Subcutaneous adipose tissue (tissue), 4 donors: ENCODE measurements around the gene SPAG16. TPM values are rescaled to one million over a fixed set of nuclear protein-coding genes. Genes with fewer than 3 reads are reported as not detected.

Source experiments
- total RNA-seq, 4 donors: library from RNA; depleted of rRNA; stranded (reverse); fragments of >200 nt; gene quantifications; one replicate each; pipeline ENCODE4 v1.1.0, GENCODE V29; 2016
- TF ChIP-seq, protein P1 (sequence below): fragments of 450-650 bp; IDR thresholded peaks from one replicate; pipeline ENCODE4 v1.5.1; 2016; ENCODE audit warnings: low read depth, mild to moderate bottlenecking, control low read depth, antibody characterized with exemption, moderate library complexity

Gene SPAG16
- total RNA-seq, 4 donors from 2014 or later: 11.2 to 27.2 (median 18.2) TPM

DNA sequence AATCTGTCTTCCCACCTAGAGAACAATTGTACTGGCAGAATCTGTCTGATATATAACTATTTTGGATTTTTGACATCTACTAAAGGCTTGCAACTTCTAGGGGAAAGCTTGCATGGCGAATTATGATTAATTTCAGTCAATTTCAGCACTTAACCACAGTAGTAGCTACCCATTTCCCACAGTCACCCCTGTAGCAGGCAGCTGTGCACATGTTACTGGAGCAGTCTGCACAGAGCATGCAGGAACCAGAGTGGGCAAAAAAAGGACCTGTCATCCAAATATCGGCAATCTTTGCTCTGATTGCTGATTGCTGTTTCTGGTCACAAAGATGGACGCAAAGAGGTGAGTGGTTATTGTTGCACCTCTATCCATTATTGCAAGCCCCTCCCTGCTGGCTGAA is 473.3 kb downstream of the SPAG16 start:
- TF ChIP-seq, protein P1, sequence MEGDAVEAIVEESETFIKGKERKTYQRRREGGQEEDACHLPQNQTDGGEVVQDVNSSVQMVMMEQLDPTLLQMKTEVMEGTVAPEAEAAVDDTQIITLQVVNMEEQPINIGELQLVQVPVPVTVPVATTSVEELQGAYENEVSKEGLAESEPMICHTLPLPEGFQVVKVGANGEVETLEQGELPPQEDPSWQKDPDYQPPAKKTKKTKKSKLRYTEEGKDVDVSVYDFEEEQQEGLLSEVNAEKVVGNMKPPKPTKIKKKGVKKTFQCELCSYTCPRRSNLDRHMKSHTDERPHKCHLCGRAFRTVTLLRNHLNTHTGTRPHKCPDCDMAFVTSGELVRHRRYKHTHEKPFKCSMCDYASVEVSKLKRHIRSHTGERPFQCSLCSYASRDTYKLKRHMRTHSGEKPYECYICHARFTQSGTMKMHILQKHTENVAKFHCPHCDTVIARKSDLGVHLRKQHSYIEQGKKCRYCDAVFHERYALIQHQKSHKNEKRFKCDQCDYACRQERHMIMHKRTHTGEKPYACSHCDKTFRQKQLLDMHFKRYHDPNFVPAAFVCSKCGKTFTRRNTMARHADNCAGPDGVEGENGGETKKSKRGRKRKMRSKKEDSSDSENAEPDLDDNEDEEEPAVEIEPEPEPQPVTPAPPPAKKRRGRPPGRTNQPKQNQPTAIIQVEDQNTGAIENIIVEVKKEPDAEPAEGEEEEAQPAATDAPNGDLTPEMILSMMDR: no peak

GRCh38 chr2:213763354-213763753 is 479.1 kb downstream of the SPAG16 start:
- TF ChIP-seq, protein P1: no peak

DNA sequence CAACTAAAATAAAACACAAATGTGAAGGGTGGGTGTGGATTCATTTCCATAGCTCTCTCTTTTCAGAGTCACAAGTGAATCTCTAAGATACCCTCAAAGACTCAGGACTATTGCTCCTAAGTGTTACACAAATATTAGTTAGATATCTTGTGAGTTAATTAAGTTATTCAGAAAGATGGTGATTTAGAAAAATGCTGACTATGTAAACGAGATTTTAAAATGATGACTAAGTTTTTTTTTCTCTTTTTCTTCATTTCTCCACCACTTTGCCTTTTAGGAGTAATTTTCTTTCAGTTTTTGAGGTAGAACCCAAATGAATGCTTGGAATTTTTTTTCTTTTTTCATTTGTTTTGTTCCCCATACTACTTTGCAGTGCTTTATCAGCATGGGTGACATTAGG is 479.7 kb downstream of the SPAG16 start:
- TF ChIP-seq, protein P1: no peak

DNA sequence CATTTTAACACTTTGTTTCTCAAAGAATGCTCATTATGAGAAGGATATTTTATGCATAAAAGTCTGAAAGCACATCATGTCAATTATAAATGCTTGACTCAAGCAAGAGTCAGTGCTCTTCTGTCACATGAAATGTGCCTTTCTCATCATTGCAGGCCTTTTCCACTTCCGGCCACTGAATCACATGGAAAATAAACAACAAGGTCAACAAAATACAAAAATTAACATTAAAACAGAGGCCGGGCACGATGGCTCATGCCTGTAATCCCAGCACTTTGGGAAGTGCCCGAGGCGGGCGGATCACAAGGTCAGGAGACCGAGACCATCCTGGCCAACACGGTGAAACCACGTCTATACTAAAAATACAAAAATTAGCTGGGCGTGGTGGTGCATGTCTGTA is 480.6 kb downstream of the SPAG16 start:
- TF ChIP-seq, protein P1: no peak

DNA sequence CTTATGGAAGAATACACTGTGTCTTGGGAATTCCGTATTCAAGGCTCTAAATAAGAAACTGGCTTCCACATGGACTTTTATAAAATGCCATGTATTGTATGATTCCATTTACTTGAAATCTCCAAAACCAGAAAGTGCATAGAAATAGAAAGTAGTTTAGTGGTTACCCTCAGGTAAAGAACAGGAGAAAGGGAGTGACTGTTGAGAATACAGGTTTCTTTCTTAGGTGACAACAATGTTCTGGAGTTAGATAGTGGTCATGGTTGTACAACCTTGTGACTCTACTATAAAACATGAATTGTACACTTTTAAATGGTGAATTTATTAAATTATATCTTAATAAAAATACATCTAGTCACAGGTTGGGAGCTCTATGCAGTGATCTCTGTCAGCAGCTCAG is 481.8 kb downstream of the SPAG16 start:
- TF ChIP-seq, protein P1: no peak

DNA sequence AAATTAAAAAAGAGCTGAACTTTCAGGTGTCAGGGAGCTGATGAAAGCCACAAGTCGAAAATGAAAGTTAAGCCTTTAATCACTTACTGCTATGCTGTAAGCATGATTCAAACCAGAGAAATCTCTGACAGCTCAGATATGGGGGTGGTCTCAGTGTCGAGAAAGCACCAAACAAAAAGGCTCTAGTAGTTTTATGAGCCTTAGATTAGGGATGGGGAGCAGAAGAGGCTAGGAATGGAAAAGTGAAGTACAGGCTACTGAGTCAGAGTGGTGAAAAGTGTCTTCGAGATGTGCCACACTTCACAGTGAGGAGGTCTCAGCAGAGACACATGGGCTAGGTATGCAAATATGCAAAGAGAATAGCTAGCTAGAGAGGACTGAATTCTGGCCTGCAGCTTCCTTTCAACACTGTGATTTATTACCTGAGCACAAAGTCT is 482.2 kb downstream of the SPAG16 start:
- TF ChIP-seq, protein P1: no peak

GRCh38 chr2:213787869-213788268 is 503.6 kb downstream of the SPAG16 start:
- TF ChIP-seq, protein P1: no peak

DNA sequence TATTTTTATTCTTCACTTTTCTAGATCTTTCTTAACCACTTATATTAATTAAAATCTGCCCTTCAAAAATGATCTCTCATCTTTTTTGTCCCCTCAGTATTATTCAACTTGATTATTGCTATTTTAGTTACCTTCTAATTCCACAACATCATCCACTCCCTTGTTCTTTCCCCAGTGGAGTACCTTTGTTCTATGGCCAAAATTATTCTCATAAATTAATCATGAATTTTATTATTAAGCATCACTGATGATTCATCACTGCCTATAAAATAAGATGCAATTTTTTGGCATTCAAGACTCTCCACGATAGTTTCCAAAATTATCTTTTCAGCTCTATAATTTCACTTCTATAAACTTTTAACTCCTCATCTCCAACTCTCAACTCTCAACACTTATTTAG is 505.7 kb downstream of the SPAG16 start:
- TF ChIP-seq, protein P1: no peak
